Lower lobe of right lung (tissue), 2 donors: ENCODE data around the gene REPS1. TPM values are rescaled to one million over a fixed set of nuclear protein-coding genes. Genes with fewer than 3 reads are reported as not detected.

Source experiments
- ATAC-seq, 2 donors: fragments of 200-7000 bp; cut with Tn5 transposase; one replicate each; pipeline ENCODE4 v1.9.1; 2020 to 2022; ENCODE audit warnings: mild to moderate bottlenecking in 2 of 2, moderate library complexity in 2 of 2
- DNase-seq: peaks from one replicate; pipeline ENCODE4 v3.0.0-alpha.2; 2020
- H3K27ac ChIP-seq: fragments of 200-600 bp; one replicate; pipeline ENCODE4 v1.8.0; 2022
- H3K27me3 ChIP-seq: fragments of 200-600 bp; one replicate; pipeline ENCODE4 v1.8.0; 2022; ENCODE audit warnings: low read depth
- H3K36me3 ChIP-seq: fragments of 200-600 bp; one replicate; pipeline ENCODE4 v1.8.0; 2022; ENCODE audit warnings: mild to moderate bottlenecking
- H3K4me1 ChIP-seq: fragments of 200-600 bp; one replicate; pipeline ENCODE4 v1.8.0; 2022
- H3K4me3 ChIP-seq: fragments of 200-600 bp; one replicate; pipeline ENCODE4 v1.8.0; 2022; ENCODE audit warnings: mild to moderate bottlenecking
- H3K9me3 ChIP-seq: fragments of 200-600 bp; one replicate; pipeline ENCODE4 v1.8.0; 2022
- CTCF ChIP-seq: fragments of 200-600 bp; IDR thresholded peaks from one replicate; pipeline ENCODE4 v1.8.0; 2022; ENCODE audit warnings: antibody characterized with exemption, mild to moderate bottlenecking
- intact Hi-C: fragments of 100-400 bp; cut with DNase I; formaldehyde crosslinking; loops from one replicate; pipeline ENCODE4 v1.11.0; 2022
- total RNA-seq: library from RNA; stranded (reverse); fragmentation: NEBNext Ultra II Directional; extraction: Animal tissue kit (Norgen Biotek cat#: 25700); gene quantifications from one replicate; pipeline ENCODE4 v1.2.1, GENCODE V29; 2021
- donor health status: DM: no; HTN: yes; CAD: no; lungs with severe emphysema.

The REPS1 gene
- total RNA-seq, 1 donor from 2014 or later: 39.1 TPM

- intact Hi-C loops: no loop called here
- H3K4me3 ChIP-seq: no peak overlapping the region
- ATAC-seq (no peak), DNase-seq (no peak)
- no peaks in the 10 kb centered on the region for H3K36me3 ChIP-seq
- H3K27me3 ChIP-seq: no peaks in the 10 kb centered on the region
- no peaks in the 10 kb centered on the region for H3K4me1 ChIP-seq
- H3K9me3 ChIP-seq: no peaks in the 10 kb centered on the region
- no peak overlapping the region for H3K27ac ChIP-seq
- no peak for TF ChIP-seq CTCF
Measured at GRCh38 chr6:138865480-138866109, 122.5 kb downstream of the REPS1 start.

- no peak overlapping the region for H3K4me3 ChIP-seq
- no peaks in the 10 kb centered on the region for H3K4me1 ChIP-seq
- no peak for TF ChIP-seq CTCF
- no peaks in the 10 kb centered on the region for H3K36me3 ChIP-seq
- no peaks in the 10 kb centered on the region for H3K27me3 ChIP-seq
- H3K9me3 ChIP-seq: no peaks in the 10 kb centered on the region
- H3K27ac ChIP-seq: no peak overlapping the region
- no peak for DNase-seq
- no peak for ATAC-seq
- intact Hi-C loops: no loop called here
Measured at GRCh38 chr6:138864343-138864890, 123.6 kb downstream of the REPS1 start.

GRCh38 chr6:138863321-138863720 is 124.7 kb downstream of the REPS1 start:
- intact Hi-C loops: no loop called here
- Histone ChIP-seq H3K27ac (no peak overlapping the region), H3K4me3 (no peak overlapping the region), H3K9me3 (no peaks in the 10 kb centered on the region), H3K4me1 (no peaks in the 10 kb centered on the region), H3K27me3 (no peaks in the 10 kb centered on the region), H3K36me3 (no peaks in the 10 kb centered on the region)
- peak; percentile 90 to 95 for ATAC-seq
- TF ChIP-seq CTCF: no peak
- DNase-seq: no peak

- Histone ChIP-seq H3K9me3 (no peaks in the 10 kb centered on the region), H3K4me1 (no peaks in the 10 kb centered on the region), H3K27ac (no peak overlapping the region), H3K36me3 (no peaks in the 10 kb centered on the region), H3K4me3 (no peak overlapping the region), H3K27me3 (no peaks in the 10 kb centered on the region)
- no peak for TF ChIP-seq CTCF
- no peak for ATAC-seq
- intact Hi-C loops: no loop called here
- no peak for DNase-seq
Measured at GRCh38 chr6:138862456-138862855, 125.6 kb downstream of the REPS1 start.

GRCh38 chr6:138857775-138858174 is 130.3 kb downstream of the REPS1 start:
- Histone ChIP-seq H3K27me3 (no peaks in the 10 kb centered on the region), H3K36me3 (no peaks in the 10 kb centered on the region), H3K9me3 (no peaks in the 10 kb centered on the region), H3K4me1 (no peaks in the 10 kb centered on the region), H3K27ac (no peak overlapping the region), H3K4me3 (no peak overlapping the region)
- no peak for DNase-seq
- no peak for TF ChIP-seq CTCF
- no peak for ATAC-seq
- intact Hi-C loops: no loop called here
